ENCODE results near the gene SLC9A8.

Gene SLC9A8

DNA sequence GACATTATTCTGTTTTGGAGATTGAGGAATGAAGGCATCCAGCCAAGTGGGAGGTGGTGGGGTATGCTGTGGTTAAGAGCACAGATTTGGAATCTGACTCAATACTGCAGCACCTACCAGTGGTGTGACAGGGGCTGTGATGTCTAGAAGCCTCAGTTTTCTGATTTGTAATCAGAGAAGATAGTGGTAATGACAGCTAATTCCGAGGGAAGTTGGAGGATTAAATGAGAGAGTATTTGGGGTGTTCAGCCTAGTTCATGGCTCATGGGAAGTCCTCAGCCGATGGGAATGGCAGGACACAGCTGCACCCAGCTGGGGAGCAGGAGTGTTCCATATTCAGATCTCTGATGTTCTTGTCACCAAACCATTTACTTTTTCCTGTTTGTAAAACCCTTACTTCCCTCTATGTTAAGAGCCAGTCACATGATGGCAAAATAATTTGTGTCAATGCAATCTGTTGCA is 9.3 kb downstream of the SLC9A8 start:
- Histone ChIP-seq H3K27me3 (ENCODE audit: insufficient read depth, poor library complexity, severe bottlenecking) (no peaks in the 10 kb centered on the region), H3K36me3 (ENCODE audit: low read depth) (peaks cover 91% of the 10 kb centered on the region), H3K4me3 (ENCODE audit: severe bottlenecking) (no peak overlapping the region), H3K4me1 (ENCODE audit: insufficient read depth, poor library complexity, severe bottlenecking) (no peaks in the 10 kb centered on the region), H3K27ac (ENCODE audit: poor library complexity, severe bottlenecking) (no peak overlapping the region), H3K9me3 (ENCODE audit: severe bottlenecking) (no peaks in the 10 kb centered on the region)
- peak; percentile 57; the same call in 2 of the 3 replicates for ATAC-seq (ENCODE audit: low read depth)
- no peak for DNase-seq (ENCODE audit: low spot score)
- TF ChIP-seq, protein P1, sequence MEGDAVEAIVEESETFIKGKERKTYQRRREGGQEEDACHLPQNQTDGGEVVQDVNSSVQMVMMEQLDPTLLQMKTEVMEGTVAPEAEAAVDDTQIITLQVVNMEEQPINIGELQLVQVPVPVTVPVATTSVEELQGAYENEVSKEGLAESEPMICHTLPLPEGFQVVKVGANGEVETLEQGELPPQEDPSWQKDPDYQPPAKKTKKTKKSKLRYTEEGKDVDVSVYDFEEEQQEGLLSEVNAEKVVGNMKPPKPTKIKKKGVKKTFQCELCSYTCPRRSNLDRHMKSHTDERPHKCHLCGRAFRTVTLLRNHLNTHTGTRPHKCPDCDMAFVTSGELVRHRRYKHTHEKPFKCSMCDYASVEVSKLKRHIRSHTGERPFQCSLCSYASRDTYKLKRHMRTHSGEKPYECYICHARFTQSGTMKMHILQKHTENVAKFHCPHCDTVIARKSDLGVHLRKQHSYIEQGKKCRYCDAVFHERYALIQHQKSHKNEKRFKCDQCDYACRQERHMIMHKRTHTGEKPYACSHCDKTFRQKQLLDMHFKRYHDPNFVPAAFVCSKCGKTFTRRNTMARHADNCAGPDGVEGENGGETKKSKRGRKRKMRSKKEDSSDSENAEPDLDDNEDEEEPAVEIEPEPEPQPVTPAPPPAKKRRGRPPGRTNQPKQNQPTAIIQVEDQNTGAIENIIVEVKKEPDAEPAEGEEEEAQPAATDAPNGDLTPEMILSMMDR (IDR thresholded peaks at IDR 0.05; ENCODE audit: poor library complexity, severe bottlenecking) = peak; percentile 55

DNA sequence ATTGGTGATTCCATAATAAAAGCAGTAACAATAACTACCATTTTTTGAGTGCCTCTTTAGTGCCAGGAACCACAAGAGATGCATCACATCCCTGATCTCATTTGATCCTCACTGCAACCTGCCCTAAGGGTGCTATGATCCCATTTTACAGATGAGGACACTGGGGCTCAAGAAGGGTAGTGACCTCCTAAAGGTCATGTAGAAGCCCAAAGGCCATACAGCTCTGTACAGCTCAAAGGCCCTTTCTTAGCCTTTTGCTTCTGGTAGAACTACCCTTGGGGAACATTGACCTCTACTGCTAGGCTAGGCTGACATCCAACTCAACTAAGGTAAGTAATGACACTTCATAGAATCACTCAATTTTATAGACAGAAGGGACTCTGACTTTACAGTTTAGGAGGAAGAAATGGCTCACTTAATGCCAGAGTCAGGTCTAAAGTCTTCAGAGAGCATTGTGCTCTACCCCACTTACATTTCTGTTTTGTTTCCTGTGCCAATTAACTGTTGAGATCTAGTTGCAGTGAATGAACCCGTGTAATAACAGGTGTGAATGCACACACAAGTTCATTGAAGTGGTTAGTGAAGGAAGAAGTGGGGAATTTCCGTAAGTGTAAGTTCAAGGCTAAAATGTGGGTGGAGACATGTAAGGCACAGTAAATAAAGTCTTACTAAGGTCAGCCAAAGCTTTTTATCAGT is 10.7 kb downstream of the SLC9A8 start:
- Histone ChIP-seq H3K4me1 (ENCODE audit: insufficient read depth, poor library complexity, severe bottlenecking) (no peaks in the 10 kb centered on the region), H3K9me3 (ENCODE audit: severe bottlenecking) (no peaks in the 10 kb centered on the region), H3K27ac (ENCODE audit: poor library complexity, severe bottlenecking) (no peak overlapping the region), H3K4me3 (ENCODE audit: severe bottlenecking) (no peak overlapping the region), H3K27me3 (ENCODE audit: insufficient read depth, poor library complexity, severe bottlenecking) (no peaks in the 10 kb centered on the region), H3K36me3 (ENCODE audit: low read depth) (peaks cover 81% of the 10 kb centered on the region)
- DNase-seq (ENCODE audit: low spot score) = no peak
- TF ChIP-seq, protein P1 (IDR thresholded peaks at IDR 0.05; ENCODE audit: poor library complexity, severe bottlenecking) = no peak
- no peak; the same call in 2 of the 3 replicates for ATAC-seq (ENCODE audit: low read depth)

DNA sequence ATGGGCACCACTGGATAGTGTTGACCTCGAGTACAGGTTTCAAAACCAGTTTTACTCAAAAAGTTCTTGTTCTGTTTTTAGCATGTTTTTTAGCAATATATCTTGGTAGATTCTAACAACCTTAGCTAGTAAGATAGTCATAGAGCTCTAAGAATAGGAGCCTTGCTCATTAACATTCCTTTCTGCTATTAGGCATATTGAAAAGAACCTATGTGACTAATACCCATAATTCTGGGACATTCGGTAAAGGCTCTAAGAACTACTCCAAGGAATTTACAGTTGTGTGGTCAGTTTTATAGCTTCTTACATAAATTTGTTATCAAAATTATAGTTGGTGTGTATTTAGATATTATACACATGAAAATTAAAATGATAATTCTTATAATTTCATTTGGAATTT is 11.6 kb downstream of the SLC9A8 start:
- Histone ChIP-seq H3K27me3 (ENCODE audit: insufficient read depth, poor library complexity, severe bottlenecking) (no peaks in the 10 kb centered on the region), H3K36me3 (ENCODE audit: low read depth) (peaks cover 73% of the 10 kb centered on the region), H3K9me3 (ENCODE audit: severe bottlenecking) (no peaks in the 10 kb centered on the region), H3K4me1 (ENCODE audit: insufficient read depth, poor library complexity, severe bottlenecking) (no peaks in the 10 kb centered on the region), H3K4me3 (ENCODE audit: severe bottlenecking) (no peak overlapping the region), H3K27ac (ENCODE audit: poor library complexity, severe bottlenecking) (no peak overlapping the region)
- DNase-seq (ENCODE audit: low spot score) (no peak), ATAC-seq (ENCODE audit: low read depth) (no peak)
- TF ChIP-seq, protein P1 (IDR thresholded peaks at IDR 0.05; ENCODE audit: poor library complexity, severe bottlenecking) = no peak

DNA sequence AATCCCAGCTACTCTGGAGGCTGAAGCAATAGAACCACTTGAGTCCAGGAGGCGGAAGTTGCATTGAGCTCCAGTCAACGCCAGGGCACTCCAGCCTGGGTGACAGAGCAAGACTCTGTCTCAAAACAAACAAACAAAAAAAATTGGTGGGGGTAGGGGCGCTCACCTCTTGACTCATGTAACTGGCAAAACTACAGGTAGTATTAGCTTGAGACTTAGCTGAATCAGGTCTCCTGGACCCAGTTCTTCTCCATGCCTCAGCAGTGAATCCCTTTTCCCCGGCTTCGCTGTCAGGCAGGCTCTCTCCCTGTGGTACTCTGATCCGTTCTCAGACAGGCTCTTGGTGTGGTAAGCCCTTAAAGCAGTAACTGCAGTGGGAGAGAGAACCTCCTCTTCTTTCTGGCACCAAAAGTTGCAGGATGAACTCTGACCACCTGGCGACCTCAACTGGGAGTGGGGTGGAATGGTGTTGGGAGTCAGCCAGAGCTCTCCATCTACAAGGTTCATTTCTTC is 12.9 kb downstream of the SLC9A8 start:
- DNase-seq (ENCODE audit: low spot score) (no peak), ATAC-seq (ENCODE audit: low read depth) (0 out of 3 replicates have a peak, but pooled peaks have one; percentile 11)
- no peaks in the 10 kb centered on the region for H3K27me3 ChIP-seq (ENCODE audit: insufficient read depth, poor library complexity, severe bottlenecking)
- H3K9me3 ChIP-seq (ENCODE audit: severe bottlenecking) = no peaks in the 10 kb centered on the region
- peaks cover 59% of the 10 kb centered on the region for H3K36me3 ChIP-seq (ENCODE audit: low read depth)
- no peak overlapping the region for H3K4me3 ChIP-seq (ENCODE audit: severe bottlenecking)
- TF ChIP-seq, protein P1 (IDR thresholded peaks at IDR 0.05; ENCODE audit: poor library complexity, severe bottlenecking) = no peak
- H3K27ac ChIP-seq (ENCODE audit: poor library complexity, severe bottlenecking) = no peak overlapping the region
- H3K4me1 ChIP-seq (ENCODE audit: insufficient read depth, poor library complexity, severe bottlenecking) = no peaks in the 10 kb centered on the region

Data from RWPE2 (cell line).